Fibroblast of skin of right quadriceps (primary cell): ENCODE data around the gene TTLL3.

Experiments used
- DNase-seq: peaks from one replicate; pipeline ENCODE4 v3.0.0-alpha.2; 2013

TTLL3 gene

GRCh38 chr3:9807981-9808344 is 2.1 kb upstream of the TTLL3 start:
- no peak for DNase-seq

GRCh38 chr3:9808345-9809037 is 1.6 kb upstream of the TTLL3 start:
- DNase-seq = peak; percentile 27

DNA sequence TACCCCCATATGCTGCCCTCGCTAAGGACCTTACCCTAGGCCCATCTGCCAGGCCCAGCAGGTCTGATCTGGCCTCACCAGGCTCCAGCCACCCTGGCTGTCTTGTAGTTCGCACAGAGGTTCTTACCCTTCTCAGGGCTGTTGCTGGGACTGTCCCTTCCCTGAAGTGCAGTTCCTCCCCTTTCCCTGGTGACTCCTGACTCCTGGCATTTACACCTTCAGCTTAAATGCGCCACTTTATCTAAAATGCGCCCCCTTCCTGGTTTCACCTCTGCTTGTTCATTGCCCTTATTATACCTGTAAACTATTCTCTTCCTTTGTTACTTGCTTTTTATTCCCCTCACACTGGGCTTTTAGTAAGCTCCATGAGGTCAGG is 835 bp upstream of the TTLL3 start:
- DNase-seq = no peak

- DNase-seq = no peak
These were observed 340 bp downstream of the TTLL3 start for GRCh38 chr3:9810433-9810770.

DNA sequence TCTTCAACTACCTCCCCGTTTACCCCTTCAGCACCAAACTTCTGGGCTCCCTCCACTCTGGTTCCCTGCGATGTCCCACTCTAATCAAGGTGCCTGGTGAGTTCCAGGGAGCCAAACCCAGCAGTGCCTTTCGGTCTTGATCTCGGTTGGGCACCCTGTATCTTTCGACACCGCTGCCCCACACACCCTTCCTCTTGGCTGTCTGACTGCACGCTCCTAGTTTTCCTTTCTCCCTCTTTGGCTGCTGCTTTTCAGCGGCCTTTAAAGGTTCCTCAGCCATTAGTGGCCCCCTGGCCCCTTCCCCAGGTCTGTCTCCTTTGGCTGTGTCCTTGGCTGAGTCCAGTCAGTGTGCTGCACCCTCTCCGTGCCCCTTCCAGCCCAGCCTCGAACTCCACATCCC is 784 bp downstream of the TTLL3 start:
- DNase-seq = no peak

DNA sequence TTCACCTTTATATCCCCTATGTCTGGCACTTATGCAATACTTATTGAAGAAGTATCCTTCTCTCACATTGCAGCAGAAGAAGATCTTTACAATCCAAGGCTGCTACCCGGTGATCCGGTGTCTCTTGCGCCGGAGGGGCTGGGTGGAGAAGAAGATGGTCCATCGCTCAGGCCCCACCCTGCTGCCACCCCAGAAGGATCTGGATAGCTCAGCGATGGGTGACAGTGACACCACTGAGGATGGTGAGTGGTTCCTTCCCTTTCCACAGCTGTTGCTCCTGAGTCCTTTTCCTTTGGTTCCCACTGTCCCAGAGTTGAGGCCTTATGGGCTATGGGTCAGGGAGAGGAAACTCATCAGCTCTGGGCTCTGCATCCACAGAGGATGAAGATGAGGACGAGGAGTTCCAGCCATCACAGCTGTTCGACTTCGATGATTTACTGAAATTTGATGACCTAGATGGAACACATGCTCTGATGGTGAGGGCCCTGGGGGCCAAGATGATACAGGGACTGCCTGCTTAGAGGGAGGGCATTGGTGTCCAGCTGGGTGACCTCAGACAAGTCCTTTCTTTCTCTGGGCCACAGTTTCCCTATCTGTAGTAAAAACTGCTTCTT is 2.9 kb downstream of the TTLL3 start:
- DNase-seq = no peak

DNA sequence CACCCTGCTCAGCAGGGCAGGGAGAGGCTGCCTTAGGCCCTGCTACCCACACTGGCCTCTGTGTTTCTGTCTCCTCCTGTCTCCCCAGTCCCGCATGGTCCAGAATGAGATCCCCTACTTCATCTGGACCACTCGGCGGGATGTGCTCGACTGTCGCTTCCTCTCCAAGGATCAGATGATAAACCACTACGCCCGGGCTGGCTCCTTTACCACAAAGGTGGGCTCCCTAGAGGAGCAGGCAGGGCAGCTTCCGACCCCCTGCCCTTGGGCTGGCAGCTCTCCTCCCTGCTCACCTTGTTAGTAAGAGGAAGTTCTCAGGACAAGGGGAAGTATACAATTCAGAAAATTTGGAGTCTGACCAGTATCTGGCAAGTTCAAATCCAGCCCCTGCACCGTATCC is 5.9 kb downstream of the TTLL3 start:
- no peak for DNase-seq

DNA sequence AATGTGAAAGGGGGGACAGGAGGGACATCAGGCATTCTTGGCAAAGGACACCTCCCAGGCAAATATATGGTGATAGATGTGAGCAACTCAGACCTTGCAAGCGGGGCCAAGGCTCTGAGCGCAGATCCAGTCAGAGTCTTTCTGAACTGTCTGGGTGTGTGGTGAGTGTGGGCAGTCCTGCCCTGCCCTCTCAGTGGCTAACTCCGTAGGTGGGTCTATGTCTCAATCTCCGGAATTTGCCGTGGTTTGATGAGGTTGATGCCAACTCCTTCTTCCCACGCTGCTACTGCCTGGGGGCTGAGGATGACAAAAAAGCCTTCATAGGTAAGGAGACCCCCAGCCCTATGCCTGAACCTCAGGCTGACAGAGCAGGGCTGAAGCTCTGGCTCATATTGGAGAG is 7.4 kb downstream of the TTLL3 start:
- DNase-seq = no peak

- no peak for DNase-seq
These were observed 8.7 kb downstream of the TTLL3 start for GRCh38 chr3:9818666-9819335.

GRCh38 chr3:9820543-9820942 is 10.5 kb downstream of the TTLL3 start:
- DNase-seq = no peak

DNA sequence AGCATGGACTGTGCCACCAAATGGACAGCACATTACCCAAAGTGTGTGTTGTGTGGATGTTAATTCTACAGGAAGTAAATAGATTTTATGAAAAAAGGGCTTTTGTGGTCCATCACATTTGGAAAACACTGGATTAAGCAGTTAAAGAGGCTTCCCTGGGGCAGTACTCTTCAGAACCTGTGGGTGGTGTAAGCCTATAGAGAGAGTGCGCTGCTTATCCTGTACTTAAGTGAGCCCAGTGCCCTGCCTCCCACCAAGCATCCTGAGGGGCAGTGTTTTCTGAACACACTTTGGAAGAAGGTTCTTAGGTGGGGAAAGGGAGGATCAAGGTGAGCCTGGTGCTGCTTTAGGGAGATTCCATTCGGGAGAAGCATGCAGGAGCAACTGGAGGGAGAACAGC is 10.9 kb downstream of the TTLL3 start:
- DNase-seq = no peak

DNA sequence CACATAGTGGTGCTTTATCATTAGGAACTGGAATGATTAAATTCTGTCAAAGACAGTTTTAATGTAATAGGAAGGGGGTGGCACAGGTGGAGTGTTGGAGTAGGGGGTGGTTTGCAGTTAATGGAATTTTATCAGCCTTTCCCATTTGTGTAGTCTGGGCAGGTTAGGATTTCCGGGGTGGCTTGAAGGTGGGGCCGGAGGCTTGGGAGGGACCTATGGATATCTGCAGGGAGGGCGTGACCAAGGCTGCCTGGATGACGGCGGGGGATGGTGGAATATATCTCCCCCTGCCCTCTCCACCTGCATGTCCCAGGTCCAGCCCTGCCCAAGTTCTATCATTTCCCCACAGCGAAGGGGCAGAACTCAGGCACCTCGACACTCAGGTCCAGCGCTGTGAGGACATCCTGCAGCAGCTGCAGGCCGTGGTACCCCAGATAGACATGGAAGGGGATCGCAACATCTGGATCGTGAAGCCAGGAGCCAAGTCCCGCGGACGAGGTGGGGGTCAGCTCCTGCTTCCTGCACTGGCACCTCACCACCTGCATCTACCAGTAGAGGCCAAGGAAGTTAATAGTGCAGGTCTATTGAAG is 15.5 kb downstream of the TTLL3 start:
- no peak for DNase-seq

DNA sequence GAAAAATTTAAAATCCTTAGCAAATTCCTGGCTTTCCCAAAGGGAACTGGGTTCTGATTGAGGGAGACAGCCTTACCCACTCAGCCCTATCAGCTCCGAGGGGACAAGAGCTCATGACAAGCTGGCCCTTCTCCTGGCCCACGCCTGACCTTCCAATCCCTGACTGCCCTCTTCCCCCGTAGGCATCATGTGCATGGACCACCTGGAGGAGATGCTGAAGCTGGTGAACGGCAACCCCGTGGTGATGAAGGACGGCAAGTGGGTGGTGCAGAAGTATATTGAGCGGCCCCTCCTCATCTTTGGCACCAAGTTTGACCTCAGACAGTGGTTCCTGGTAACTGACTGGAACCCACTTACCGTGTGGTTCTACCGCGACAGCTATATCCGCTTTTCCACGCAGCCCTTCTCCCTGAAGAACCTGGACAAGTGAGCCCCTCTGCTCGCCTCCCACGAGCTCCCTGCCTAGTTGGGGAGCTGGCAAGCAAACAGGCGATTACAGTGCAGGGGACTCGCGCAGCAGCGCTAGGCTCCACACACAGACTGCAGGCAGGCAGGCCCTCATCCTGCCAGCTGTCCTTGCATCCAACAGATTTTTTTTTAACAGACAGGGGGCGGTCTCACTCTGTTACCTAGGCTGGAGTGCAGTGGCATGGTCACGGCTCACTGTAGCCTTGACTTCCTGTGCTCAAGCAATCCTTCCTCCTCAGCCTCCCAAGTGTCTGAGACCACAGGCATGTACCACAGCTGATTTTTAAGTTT is 16.9 kb downstream of the TTLL3 start:
- DNase-seq = no peak

- DNase-seq = no peak
These were observed 19.0 kb downstream of the TTLL3 start for GRCh38 chr3:9828801-9829755.

- no peak for DNase-seq
These were observed 21.2 kb downstream of the TTLL3 start for GRCh38 chr3:9831253-9831652.

DNA sequence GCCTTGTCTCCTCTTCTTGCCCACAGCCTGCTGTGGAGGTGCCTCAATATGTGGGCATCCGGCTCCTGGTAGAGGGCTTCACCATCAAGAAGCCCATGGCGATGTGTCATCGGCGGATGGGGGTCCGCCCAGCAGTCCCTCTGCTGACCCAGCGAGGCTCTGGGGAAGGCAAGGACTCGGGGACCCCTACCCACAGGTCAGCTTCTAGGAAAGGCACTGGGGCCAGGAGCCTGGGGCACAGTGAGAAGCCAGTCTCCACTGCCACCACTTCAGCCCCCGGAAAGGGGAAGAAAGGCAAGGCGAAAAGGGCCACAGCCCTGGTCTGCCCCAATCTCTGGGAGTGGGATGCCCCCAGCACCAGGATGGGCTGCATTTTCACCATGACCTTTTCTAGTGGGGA is 23.0 kb downstream of the TTLL3 start:
- DNase-seq = no peak

DNA sequence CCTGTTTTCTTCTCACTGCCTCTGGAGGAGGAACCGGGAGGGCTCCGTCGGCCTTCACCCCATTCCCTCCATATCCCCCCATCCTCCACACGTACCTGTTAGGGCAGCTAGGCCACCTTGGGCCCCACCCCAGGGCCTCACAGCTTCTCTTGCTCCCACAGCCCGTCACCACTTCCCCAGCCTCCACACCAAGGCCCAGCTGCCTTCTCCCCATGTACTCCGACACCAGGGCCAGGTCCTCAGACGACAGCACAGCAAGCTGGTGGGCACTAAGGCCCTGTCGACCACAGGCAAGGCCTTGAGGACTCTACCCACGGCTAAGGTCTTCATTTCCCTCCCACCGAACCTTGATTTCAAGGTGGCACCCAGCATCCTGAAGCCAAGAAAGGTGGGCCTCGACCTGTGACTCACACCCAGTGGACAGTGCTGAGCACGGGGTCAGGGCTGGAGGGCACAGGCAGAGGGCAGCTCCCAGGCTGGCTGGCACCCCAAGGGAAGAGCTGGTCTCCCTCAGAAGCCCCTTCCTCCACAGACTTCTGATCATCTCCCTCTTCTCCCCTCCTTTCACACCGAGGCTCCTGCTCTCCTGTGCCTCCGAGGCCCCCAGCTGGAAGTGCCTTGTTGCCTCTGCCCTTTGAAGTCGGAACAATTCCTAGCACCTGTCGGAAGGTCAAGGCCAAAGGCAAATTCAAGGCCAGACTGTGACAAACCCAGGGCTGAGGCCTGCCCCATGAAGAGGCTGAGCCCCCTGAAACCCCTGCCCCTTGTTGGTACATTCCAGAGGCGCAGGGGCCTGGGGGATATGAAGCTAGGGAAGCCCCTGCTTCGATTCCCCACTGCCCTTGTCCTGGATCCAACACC is 24.7 kb downstream of the TTLL3 start:
- no peak for DNase-seq

GRCh38 chr3:9837701-9838582 is 27.9 kb downstream of the TTLL3 start:
- DNase-seq = no peak

DNA sequence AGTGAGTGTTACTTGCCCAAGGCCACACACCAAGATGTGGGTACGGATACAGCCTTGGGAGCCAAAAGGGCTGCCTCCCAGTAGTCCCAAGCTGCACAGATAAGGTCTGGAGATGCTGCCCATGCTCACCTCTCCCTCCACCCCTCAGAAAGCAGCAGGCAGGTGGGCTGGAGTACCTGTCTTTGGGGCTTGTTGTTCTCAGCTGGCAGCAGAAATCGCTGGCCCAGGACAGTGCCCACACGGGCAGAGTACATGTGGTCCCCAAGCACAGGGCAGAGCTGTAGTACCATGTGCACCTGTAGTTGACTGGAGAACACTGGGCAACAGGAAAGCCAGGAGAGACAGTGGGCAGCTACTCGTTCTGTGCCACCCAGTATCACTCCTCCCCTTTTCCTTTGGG is 28.8 kb downstream of the TTLL3 start:
- no peak for DNase-seq

GRCh38 chr3:9841015-9841414 is 31.0 kb downstream of the TTLL3 start:
- DNase-seq = no peak
